HG03565 (cell line): ENCODE measurements around the gene CCDC160.
"Not testable (repeated sequence)": the region's sequence is repeated elsewhere in the genome, so short reads cannot be mapped to it uniquely, and the experiment has no call there.

Experiments
- ATAC-seq: cut with Tn5 transposase; IDR thresholded peaks from one replicate; pipeline ENCODE4 v1.9.1; 2021; ENCODE audit warnings: mild to moderate bottlenecking, moderate library complexity; ENCODE audit not compliant: unreplicated experiment

Gene CCDC160

GRCh38 chrX:134236626-134237614 lies at the start of gene CCDC160:
Gene CCDC160, plus strand, starts transcription at chrX:134237182. Its CDS starts 7,619 bp downstream, at chrX:134244801.
- ATAC-seq: no peak

- ATAC-seq: no peak
Measured at GRCh38 chrX:134191281-134191680, 45.7 kb upstream of the CCDC160 start.

GRCh38 chrX:134194915-134195314 lies 42.1 kb upstream of the CCDC160 start:
- ATAC-seq: no peak

- no peak for ATAC-seq
Measured at GRCh38 chrX:134202561-134202960, 34.4 kb upstream of the CCDC160 start.

- no peak for ATAC-seq
Measured at GRCh38 chrX:134206221-134206620, 30.8 kb upstream of the CCDC160 start.

- ATAC-seq: no peak
Measured at GRCh38 chrX:134210465-134210864, 26.5 kb upstream of the CCDC160 start.

GRCh38 chrX:134235236-134235635 lies 1.7 kb upstream of the CCDC160 start:
- no peak for ATAC-seq

- ATAC-seq: not testable (repeated sequence)
Measured at GRCh38 chrX:134238144-134238543, 1.2 kb downstream of the CCDC160 start.

GRCh38 chrX:134239016-134239415 lies 2.0 kb downstream of the CCDC160 start:
- no peak for ATAC-seq

- no peak for ATAC-seq
Measured at GRCh38 chrX:134240209-134240608, 3.2 kb downstream of the CCDC160 start.

GRCh38 chrX:134241960-134242619 lies 5.1 kb downstream of the CCDC160 start:
- no peak for ATAC-seq

GRCh38 chrX:134244043-134244442 lies 7.1 kb downstream of the CCDC160 start:
- ATAC-seq: no peak

- ATAC-seq: no peak
Measured at GRCh38 chrX:134246282-134246681, 9.3 kb downstream of the CCDC160 start.

- no peak for ATAC-seq
Measured at GRCh38 chrX:134247492-134247891, 10.5 kb downstream of the CCDC160 start.

GRCh38 chrX:134249241-134249640 lies 12.3 kb downstream of the CCDC160 start:
- ATAC-seq: no peak

- no peak for ATAC-seq
Measured at GRCh38 chrX:134251241-134251640, 14.3 kb downstream of the CCDC160 start.

- ATAC-seq: no peak
Measured at GRCh38 chrX:134254511-134254910, 17.5 kb downstream of the CCDC160 start.

- ATAC-seq: no peak
Measured at GRCh38 chrX:134255555-134255954, 18.6 kb downstream of the CCDC160 start.

GRCh38 chrX:134256684-134257083 lies 19.7 kb downstream of the CCDC160 start:
- no peak for ATAC-seq

GRCh38 chrX:134258202-134258601 lies 21.2 kb downstream of the CCDC160 start:
- no peak for ATAC-seq

GRCh38 chrX:134285934-134286333 lies 49.0 kb downstream of the CCDC160 start:
- not testable (repeated sequence) for ATAC-seq

- no peak for ATAC-seq
Measured at GRCh38 chrX:134287346-134287745, 50.4 kb downstream of the CCDC160 start.
